Left hindlimb (tissue), 1 donor: ENCODE results near the gene PASK.
A peak's percentile ranks its signal among the peaks of the same experiment; 100 is the strongest.

Source experiments
- DNase-seq: peaks from one replicate; pipeline ENCODE4 v3.0.0-alpha.2; 2018

Gene PASK

DNA sequence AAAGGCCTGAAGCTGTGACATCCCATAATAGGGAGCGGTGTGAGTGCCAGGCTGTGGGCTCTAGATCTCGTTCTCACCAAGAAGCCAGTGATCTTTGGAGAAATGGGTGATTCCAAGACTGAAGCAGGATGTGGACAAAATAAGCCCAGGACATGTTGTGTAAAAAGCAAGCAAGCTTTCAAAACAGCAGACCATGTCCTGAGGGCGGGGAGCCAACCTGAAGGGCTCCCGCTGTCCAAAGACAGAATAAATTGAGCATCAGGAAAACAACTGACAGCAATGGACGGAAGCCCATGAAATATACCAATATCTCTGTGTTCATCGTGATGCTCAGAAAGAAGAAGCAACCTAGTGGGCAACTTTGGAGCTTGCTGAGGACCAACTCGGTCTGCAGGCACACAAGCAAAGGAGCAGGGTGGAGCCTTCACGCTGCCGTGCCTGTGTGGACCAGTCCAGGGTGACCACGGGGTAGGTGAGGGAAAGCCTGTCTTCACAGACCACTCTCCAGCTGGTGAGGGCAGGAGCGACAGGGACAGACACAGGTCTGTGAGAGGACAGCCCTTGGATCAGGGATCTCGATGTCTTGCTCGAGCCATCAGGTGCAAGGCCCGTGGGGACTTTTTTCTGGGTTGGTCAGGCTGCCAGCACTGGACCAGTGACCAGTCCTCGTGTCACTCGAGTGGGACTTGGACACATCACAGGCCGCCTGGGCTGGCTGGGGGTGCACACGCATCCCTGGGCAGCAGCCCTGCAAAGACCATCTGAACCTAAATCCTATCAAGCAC, 68.7 kb downstream of the PASK start:
- no peak for DNase-seq

DNA sequence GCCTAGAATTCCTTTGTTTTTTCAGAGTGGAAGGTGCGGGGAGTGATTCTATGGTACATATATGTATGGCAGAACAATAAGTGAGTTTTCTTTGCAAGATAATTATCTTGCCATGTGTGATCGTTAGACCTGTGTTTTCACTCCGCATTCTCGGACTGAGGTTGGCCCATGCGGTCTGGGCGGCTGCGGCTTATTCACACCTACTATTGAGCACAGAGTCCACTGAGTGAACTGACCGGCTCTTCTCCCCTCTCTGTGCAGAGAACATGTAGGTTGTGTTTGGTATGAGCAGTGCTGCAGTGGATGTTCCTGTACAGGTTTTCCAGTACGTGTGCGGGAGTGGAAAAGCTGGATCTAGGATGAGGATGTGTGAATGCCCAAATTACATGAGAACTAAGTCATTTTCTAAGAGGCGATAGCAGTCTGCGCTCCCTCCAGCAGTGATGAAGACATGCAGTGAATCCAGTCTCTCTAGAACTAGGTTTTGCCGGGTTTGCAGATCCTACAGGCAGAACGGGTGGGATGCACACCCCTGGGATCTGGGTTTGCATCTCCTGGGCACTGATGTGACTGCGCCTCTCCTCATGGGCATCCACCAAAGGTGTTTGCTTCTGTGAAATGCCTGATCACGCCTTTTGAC, 74.3 kb downstream of the PASK start:
- no peak for DNase-seq

DNA sequence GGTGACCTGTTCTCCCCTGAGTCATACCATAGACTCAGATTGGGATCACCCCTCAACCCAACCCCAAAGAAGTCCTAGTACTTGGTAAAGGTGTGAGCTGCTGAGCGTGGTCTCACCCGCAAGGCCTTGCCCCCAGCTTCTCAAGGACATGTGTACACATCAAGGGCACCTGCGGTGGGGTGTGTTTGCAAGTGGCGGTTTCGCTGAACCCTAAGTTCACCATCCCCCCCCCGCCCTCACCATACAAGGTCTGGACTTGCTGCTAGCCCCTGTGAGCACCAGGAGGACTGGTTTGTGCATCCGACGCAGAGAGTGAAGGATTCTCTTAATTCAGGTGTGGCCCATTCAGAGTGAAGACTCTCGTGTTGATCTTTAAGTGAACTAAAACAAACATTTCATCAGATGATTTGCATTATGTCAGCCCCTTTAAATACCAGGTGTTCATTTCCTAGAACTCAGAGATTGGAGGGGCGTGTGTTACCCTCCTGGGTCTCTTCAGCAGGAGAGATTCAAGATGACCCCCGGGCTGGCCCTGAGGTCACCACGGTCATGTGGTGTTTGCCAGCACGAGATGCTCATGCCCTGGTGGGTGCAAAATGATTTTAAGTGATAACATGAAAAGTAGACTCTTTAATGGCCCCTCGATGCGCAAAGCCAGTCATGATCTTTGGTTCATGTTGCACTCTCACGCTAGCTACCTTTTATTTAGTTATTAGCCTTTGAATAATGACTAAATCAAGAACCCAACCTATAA, 75.0 kb downstream of the PASK start:
- DNase-seq: no peak

DNA sequence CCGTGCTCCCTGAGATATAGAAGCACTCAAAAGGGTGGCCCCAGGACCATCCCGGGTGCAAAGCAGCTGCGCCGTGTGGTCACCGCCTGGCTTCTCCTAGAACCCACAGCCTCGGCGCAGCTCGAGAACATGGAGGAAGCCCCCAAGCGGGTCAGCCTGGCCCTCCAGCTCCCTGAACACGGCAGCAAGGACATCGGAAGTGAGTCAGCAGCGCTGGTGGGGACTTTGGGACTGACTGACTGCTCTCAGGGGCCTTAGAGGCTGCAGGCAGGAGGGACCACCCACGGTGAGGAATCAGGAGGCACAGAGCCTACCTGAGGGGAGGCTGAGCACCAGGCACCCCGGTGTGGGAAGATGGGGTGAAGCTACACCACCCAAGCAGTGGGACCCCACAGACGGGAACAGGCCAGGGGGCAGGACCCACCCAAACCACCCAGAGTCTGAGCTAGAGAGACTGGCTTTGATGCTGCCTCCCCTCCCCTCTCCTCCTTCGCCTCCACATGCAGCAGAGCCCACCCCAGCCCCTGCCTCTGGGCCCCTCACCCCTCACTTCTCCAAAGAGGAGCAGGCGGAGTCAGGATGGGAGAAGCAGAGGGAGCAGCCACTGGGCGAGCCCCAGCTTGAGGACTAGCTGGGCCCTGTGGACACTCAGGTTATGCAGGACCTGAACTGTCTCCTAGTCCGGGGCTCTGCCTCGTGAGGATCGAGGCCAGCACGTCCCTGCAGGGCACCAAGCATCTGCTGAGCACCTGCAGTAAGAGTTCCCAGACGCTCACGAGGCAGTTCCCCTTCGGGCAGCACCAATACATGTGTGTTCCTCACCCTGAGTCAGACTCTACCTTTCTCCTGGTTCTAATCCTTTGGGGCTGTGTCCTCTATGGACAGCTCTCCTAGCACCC, 75.9 kb downstream of the PASK start:
- no peak for DNase-seq

DNA sequence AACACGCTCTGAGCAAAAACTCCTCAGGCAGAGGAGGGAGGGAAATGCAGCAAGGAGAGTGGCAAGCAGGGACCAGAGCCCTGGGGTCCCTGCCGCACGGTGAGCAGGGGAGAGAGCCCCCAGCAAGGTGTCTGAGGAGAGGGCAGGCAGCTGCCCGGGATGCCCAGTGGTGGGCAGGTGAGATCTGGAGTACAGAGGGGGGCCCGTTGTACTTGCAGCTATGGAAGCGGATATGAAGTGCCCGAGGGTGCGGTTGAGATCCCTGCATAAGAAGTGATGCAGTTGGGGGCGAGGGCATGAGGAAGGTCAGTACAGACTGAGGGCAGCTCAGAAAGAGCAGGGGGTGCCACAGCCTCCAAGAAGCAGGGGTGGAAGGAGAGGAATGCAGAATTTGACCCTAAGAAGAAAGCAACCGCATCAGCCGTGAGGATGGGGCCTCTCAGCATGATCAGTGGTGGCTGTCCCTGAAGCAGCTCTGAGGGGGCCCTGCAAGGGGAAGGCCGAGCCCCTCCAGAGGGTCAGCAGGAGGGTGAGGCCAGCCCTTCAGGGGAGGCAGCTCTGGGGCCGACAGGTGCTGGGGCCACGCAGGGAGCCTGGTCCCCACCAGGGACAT, 76.6 kb downstream of the PASK start:
- DNase-seq: no peak

DNA sequence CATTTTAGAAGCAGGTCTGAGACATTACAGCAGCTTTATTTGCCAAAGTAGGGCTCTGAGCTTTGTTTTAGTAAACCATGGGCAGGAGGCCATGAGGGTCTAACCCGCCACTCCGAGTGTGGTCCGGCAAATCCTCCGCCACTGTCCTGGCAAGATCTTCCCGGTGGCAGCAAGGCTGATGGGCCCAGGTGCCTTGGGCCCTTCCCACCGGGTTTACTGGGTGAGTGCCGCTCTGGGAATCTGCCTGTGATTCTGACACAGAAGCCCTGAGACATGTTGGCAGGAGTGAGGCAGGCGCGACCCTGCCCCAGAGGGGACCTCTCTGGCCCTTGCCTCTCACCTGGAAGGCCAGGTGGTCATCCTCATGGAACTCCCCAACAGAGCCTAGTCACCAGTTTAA, 77.1 kb downstream of the PASK start:
- no peak for DNase-seq

DNA sequence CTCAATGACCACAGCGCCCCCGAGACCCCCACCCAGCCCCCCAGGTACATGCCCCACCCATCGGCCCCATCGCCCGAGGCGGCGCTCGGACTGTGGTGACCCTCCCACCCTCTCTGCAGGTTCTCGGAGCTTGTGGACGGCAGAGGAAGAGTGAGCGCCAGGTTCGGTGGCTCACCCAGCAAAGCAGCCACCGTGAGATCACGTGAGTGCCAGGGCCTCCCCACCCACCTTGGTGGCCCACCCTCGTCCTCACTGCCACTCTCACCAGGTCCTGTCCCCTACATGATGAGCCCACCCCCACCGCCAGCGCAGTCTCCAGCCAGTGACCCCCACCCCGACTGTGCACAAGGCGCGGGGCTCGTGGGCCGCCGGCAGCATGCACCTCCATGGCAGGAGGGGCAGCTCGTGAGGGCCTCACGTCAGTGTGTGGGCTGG, 77.6 kb downstream of the PASK start:
- DNase-seq: no peak

DNA sequence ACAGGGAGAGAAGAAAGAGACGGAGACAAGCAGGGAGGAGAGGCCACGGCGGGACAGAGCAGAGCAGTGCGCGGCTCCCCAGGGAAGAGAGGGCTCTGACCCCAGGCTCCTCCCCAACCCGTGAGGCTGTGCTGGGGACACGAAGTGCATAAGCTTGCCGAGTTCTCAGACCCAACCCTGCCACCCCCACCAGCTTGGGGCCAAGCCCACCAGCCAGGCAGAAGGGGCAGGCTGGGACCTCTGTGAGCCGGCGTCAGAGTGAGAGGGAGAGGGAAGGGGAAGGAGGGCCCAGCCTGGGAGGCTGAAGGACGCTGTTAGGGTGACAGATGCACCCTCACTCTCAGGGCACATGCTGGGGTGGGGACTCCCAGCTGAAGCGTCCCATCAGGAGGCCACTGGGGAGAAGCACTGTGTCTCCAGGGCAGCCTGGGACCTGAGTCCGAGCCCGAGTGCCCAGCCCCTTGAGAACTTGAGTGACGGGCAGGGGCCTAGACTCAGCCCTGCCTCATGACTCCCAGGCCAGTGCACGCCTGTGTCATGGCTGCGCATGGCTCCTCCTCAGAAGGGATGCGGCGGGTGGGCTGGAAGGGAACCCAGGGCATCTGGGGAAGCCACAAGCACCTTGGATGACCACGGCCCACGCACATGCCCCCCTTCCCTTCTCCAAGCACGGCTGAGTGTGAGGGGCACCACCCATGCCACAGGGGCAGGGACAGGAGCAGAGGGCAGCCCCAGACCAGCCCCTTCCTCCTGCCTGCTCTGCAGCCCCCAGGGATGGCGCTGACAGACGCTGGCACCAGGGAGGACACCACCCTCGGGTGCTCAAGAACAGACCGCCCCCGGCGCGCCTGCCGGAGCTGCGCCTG, 78.2 kb downstream of the PASK start:
- peak; percentile 23 for DNase-seq

DNA sequence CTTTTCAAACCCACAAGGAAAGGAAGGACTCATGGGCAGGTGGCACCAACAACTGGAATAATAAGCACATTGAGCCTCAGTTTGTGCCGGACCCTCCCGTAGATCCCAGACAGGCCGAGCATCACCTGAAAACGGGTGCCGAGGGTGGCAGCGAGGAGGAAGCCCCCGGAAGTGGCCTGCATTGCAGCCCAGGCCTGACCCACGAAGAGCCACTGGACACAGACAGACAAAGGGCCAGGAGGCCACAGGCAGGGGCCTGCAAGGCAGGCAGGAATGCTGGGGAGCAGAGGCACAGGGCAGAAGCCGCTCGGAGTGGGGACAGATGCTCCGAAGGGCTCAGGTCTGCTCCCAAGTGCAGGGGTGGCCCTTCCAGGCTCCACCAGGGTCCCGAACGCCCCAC, 78.9 kb downstream of the PASK start:
- DNase-seq: peak; percentile 22

DNA sequence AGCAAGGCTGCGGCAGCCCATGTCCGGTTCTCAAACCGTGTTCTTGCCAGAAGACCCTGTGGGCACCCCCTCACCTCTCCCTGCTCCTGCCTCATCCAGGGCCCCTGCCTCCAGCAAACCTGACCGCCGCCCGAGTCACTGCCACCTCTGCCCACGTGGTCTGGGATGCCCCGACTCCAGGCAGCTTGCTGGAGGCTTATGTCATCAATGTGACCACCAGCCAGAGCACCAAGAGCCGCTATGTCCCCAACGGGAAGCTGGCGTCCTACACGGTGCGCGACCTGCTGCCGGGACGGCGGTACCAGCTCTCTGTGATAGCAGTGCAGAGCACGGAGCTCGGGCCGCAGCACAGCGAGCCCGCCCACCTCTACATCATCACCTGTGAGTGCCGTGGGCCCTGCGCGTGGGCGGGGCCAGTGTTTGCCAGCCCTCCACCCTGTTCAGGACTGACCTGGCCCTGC, 79.4 kb downstream of the PASK start:
- no peak for DNase-seq

DNA sequence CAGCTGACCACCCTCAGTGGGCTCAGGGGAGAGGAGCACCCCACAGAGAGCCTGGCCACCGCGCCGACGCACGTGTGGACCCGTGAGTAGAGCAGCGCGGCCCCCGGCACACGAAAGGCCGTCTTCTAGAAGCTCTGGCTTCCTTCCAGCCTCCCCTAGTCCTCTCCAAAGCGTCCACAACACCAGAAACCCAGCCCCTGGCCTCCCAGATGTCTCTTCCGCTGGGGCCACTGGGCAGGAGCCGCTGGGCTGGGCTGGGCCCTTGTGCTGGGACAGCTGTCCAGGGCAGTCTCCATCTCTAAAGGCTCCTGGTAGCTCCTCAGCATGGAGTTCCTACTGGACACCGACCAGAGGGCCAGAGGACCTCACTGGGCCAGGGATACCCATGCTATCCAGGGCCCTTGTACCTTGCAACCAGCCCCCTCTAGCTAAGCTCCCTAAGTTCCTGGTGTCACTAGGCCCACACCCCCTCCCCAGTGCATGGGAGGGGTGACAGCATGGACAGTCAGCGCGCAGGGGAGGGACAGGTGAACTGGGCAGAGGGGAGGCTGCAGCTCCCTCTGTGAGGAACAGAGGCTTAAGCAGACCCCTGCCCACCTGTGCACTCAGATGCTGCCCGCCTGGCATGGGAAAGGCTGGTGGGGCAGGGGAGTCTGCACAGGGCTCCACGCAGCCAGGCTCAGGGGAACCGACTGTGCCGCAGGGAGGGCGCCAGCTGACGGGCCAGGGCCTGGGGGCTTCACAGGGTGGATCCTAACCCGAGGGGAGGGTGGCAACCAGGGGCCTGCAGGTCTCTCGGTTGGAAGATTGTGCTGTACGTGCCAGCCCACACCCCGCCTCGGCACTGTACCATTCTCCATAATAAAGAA, 80.1 kb downstream of the PASK start:
- DNase-seq: no peak

DNA sequence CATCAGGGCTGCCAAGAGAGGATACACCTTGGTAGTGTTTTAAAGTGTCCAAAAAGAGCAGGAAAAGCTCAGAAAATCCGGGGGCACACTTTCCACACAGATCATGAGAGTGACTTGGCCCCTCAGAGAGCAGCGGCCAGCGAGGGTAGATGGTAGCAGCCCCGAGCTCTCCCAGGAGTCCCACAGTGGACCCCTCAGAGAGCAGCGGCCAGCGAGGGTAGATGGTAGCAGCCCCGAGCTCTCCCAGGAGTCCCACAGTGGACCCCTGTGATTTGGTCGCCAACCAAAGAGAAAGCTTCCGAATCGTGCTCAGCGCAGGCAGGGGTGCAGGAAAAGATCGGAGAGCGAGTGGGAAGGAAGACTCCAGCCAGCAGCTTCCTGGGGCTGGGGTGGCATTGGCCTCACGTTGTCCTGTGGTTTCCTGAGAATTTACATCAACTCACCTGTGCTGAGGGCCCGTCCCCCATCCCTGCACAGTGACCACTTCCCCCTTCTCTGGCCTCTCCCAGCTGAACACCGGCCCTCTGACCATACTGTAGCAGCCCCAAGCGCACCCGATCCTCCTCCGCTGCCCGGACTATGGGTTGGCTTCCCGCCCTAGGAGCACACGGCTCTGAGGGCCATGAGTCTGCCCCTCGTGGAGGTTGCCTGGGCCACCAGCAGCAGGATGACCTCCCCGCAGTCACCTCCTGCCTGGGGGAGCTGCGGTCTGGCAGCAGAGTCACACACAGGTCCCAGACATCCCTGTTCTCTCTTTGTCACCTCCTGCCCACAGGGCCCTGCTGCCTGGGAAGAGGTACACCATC, 80.9 kb downstream of the PASK start:
- no peak for DNase-seq

DNA sequence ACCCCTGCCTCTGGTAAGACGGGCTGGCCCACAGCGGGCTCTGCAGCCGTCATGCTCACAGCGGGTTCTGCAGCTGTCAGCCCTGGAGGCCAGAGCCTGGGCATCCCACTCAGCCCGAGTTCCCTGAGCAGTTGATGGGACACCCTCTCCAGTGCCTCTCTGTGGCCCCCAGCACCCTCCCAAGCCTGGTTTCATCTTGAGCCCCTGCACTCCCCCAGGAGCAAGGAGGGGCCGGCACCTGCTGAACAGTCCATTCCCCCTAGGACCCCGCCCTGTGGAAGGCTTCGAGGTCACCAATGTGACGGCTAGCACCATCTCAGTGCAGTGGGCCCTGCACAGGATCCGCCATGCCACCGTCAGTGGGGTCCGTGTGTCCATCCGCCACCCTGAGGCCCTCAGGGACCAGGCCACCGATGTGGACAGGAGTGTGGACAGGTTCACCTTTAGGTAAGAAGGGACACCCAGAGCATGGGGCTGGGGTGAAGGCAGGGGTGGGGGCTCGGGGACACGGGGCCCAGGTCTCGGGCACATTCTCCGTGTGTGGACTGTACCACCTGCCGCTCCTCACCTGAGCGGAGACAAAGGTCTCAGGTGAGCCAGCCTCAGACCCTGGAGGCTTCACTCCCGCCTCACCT, 81.7 kb downstream of the PASK start:
- DNase-seq: no peak

DNA sequence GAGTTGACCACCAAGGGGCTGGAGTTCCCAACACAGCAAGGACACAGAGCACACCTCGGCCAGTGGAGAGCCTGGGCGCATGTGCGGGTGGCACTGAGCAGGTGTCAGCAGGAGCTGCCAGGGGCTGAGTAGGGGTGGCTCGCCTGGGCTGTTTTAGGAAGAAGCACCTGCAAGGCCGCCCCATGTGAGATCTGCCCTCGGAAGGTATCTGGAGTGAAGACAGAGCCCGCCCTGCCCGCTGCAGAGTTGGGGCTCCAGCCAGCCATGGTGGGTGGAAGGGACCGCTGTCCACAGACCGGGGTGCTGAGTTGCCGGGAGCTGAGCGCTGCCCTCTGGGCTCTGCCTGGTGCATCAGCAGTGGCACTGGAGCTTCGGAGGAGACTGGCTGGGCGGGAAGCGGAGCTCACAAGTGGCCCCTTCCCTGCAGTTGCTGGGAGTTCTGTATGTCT, 82.4 kb downstream of the PASK start:
- DNase-seq: no peak

DNA sequence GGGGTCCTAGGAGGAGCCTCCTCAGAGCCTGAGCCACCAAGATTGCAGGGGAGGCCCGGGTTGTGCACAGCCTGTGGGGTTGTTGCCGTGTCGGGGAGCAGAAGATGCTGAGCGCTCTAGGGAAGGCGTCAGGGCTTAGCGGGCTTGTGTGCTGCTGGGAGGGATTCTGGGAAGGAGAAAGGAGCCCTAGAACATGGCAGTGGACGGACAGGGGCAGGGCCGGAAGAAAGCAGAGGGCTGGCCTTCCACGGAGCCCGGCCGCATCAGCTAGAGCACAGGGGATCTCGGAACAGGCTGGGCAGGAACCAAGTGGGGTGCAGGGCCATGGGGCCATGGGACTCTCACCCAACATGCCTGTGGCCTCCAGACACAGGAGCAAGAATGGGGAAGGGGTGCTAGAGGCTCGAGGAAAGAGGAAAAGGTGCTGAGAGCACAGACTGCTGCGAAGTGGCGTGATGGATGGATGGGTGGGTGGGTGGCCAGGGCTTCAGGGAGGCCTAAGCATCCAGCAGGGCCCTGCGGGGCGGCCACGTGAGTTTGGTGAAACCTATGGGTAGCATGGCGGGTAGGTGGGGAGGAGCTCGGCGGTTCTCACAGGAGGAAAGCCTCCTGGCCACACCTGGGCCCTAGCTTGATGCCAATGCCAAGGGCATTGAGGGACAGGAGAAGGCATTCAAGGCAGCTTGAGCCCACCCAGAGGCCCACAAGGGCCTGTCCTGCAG, 82.9 kb downstream of the PASK start:
- DNase-seq: no peak

DNA sequence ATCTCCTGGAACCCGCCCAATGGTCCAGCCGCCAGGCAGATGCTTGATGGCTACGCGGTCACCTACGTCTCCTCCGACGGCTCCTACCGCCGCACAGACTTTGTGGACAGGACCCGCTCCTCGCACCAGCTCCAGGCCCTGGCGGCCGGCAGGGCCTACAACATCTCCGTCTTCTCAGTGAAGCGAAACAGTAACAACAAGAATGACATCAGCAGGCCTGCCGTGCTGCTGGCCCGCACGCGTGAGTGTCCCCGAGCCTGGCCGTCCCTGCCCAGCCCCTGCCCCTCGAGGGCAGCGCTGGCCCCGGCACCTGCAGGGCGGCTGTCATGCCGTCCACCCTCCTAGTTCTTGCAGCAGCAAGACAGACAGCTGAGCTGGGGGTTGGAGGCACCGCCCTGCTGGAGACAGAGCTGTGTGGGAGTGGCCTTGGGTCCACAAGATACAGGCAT, 83.9 kb downstream of the PASK start:
- DNase-seq: no peak

DNA sequence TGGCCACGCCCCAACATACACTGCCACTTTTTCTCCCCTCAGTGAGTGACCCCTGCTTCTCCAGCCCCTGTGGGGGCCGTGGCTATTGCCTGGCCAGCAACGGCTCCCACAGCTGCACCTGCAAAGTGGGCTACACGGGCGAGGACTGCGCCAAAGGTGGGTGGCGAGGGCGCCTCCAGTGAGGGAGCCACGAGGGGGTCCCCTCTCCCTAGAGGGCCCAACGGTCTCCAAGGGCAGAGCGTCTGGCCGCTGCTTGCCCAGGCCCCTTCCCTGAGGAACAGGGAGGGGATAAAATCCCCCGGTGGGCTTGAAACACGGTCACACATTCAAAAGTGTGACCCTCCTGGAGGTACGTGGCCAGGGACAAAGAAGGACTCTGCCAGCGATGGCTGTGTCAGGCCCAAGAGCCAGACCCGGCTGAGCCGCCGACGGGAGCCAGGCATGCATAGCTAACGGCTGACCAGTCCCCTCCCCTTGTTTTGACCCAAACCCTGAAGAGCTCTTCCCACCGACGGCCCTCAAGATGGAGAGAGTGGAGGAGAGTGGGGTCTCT, 84.4 kb downstream of the PASK start:
- no peak for DNase-seq
